Frontal cortex (tissue), 4 donors: ENCODE measurements around the gene UCN. TPM values are rescaled to one million over a fixed set of nuclear protein-coding genes. Genes with fewer than 3 reads are reported as not detected.

Source experiments
- DNase-seq, 2 donors: peaks; one replicate each; pipeline ENCODE4 v3.0.0; 2012; ENCODE audit warnings: low spot score in 2 of 2
- FAIRE-seq: peaks from 2 replicates; lab custom pipeline; 2012; peaks lifted over from hg19 to GRCh38; lab: Jason Lieb, UNC
- total RNA-seq: library from RNA; depleted of rRNA; stranded (reverse); fragments of >200 nt; gene quantifications from one replicate; pipeline ENCODE4 v1.2.3, GENCODE V29; 2014
- donor health status: control.
- donor health status: control.
- donor health status: control.

Gene UCN
- total RNA-seq, 1 donor from 2014 or later, result 1.2 TPM

DNA sequence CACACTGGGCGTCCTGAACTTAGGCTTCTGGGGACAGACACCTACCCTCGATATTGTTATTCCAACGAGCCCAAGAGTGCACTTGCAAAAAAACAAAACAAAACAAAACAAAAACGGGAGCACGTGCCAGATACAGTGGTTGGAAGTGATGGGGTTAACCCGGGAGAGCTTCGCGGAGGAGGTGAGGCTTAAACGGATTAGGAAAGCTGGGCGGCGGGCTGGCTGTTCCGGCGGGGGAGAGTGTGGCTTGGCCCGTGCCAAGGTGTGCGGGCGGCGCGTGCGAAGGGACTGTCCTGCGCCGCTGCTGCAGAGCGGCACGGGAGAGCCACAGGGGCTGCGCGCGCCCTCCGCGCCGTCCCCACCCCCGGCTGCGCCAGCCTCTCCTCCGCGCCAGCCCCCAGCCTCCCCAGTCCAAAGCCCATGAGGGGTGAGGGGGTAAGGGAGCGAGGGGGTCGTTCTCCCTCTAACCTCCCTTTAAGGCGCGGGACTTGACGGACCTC, 43.9 kb downstream of the UCN start:
- peak in 1 of 2 donors; percentile 35 for DNase-seq
- no peak for FAIRE-seq

DNA sequence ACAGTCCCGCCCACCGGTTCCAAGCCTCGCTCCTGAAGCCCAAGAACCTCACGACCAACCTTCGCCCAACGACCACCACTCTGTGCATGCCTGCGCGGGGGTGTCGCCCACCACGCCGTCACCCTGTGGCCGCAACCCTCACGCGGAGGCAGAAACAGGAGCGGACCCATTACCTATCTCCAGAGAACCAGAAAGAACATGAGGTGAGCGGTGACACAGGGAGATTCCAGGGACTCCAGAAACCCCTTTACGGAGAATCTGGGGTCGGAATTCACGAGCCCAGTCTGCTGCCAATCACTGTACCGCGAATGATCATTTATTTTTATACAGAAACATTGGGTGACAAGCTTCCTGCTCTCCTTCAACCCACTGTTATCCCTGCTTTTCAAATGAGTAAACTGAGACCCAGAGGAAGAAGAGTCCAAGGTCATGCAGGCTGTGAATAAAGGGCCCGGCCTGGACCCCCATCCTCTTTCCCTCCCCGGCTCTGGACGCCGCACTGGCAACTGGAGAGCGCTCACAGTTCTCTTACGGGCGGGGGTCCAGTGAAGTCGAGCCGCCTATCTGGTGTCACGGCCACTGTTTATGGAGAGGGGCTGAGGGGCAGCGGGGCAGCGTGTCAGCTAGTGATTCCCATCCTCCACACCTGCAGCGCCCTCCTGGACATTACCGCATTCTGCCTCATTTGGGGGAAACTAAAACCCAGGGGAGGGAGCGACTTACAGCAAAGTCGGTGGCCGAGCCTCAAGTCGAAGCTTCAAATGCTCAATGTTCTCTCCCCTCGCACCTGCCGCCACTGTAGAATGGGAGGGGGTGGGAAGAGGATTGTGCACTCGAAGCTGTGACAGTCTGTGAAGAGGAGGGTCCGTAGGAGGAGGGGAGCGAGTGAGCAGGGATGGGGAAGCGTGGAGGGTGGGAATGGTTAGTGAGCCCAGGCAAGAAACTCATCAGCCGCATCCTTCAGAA, 44.7 kb downstream of the UCN start:
- FAIRE-seq (no peak), DNase-seq (peak; percentile 34 to 52)

DNA sequence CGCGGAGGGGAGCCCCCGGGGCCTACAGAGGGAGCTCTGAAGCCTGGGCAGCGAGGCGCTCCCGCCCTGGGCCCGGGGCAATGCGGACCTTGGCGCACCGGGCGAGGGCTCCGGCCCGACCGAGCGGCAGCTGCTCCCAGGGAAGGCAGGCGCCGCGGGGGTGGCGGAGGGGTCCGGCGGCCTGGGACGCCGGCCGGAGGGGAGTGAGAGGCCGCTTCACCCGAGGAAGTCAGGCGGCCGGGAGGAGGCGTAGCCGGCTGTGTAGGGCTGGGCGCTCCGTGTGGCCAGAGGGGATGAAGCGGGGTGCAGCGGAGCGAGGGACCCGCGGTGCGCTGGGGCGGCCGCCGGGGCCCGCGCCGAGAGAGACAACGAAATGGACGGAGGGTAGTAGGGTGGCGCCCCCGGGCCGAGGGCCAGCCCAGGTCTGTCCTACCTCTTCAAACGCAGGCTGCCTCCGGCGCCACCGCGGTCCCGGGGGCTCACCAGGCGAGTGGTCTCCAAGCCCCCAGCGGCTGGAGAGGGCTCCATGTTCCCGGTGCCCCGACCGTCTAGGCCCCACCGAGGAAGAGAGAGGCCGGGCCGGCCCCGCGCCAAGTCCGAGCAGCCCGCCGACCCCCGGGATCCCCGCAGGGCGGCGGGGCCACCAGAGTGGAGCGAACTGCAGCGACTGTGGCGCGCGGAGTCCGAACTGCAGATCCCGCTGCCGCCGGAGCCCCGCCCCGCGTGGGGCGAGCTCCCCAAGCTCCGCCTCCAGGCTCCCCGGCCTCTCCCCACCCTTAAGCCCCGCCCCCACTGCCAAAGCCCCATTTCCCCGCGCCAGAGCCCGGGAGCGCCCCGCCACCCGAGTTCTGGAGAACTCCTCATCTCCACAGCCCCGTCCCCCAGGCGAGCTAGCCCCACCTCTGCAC, 45.6 kb downstream of the UCN start, which contains the start of gene SLC30A3:
Gene SLC30A3, minus strand, starts transcription at position 669 of the 908 bp plus-strand sequence. Its CDS starts 141 bp downstream, at position 528.
- no peak for FAIRE-seq
- peak; percentile 78 to 87 for DNase-seq

DNA sequence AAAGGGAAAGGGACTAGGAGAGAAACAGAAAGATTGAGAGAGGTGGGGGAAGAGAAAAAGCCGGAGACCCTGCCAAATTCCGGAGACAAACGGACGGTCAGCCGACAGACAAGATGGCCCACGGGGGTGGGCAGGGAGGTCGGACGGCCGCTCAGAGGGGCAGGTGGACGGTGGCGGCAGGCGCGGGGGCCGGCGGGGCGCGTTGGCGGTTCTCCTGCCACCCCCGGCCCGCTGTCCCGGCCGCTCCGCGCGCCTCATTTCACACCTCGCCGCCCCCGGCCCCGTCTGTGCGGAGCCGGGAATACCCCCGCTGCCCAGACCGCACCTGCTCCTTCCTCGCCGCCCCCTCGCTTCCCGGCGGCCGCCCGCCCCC, 46.3 kb downstream of the UCN start:
- FAIRE-seq (no peak), DNase-seq (peak in 1 of 2 donors; percentile 34)

DNA sequence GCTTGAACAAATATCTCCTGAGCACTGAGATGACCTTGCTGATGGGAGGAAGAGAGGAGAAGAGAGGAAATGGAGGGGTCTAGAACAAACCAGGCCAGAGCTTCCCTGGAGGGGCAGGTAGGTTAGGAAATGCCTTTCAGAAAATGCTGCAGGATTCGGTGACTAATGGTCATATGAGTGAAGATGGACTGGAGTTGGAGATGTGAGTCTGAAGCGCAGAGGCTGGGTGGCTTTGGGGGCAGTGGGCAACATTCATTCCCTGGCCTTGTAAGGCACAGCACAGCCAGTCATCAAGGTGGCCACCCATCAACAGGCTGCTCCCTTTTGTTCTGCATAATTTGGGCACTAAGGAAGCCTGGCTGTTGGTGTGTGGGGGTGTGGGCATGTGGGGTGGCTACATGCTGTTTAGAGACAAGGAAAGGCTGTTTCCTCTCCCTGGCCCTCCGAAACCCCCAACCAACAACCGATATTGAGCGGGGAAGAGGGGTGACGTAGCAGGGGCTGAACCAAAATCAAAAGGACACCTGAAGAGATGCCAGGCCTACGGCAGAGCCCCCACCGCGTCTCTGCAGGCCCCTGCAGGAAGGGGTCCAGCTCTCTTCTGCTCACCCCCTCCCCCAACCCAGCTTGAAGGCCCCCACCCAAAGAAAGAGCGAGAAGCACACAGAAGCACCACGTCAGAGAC, 46.9 kb downstream of the UCN start:
- FAIRE-seq (no peak), DNase-seq (no peak)

DNA sequence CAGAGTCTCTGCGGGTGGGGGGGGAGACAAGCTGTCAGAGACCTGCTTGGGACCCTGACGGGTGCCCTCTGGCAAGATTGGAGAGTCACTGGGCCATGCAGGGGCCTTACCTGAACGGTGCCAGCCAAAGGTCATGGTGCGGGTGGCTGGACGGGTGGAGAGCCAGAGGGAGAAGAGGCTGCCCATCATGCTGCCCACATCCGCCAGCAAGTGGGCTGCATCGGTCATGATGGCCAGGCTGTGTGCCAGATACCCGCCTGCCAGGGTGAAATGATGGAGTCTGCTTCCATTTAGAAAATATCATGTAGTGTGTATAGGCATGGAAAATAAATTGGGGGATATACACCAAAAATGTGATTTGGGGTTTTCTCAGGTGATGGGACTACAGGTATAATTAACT, 50.2 kb downstream of the UCN start:
- no peak for FAIRE-seq
- DNase-seq, result no peak

Other genes starting within 250 kb of the UCN start
- gene OST4, start 236.8 kb downstream of the UCN start, total RNA-seq, result 163 TPM
- 4.1 TPM for gene EMILIN1, start 229.8 kb downstream of the UCN start, total RNA-seq
- gene KHK, start 221.7 kb downstream of the UCN start, total RNA-seq, result 4.9 TPM
- 18.3 TPM for gene CGREF1, start 189.3 kb downstream of the UCN start, total RNA-seq
- gene ABHD1, start 184.6 kb downstream of the UCN start, total RNA-seq, result 0.41 TPM
- gene PREB, start 173.8 kb downstream of the UCN start, total RNA-seq, result 20.8 TPM
- not detected for gene PRR30, start 169.0 kb downstream of the UCN start, total RNA-seq
- gene TCF23, start 159.4 kb downstream of the UCN start, total RNA-seq, result not detected
- 37.5 TPM for gene ATRAID, start 96.4 kb downstream of the UCN start, total RNA-seq
- gene SLC5A6, start 96.2 kb downstream of the UCN start, total RNA-seq, result 17.1 TPM
- 13.9 TPM for gene CAD, start 91.1 kb downstream of the UCN start, total RNA-seq
- 0.82 TPM for gene SLC30A3, start 45.4 kb downstream of the UCN start, total RNA-seq
- not detected for gene DNAJC5G, start 33.0 kb downstream of the UCN start, total RNA-seq
- gene TRIM54, start 26.0 kb downstream of the UCN start, total RNA-seq, result not detected
- gene MPV17, start 14.7 kb upstream of the UCN start, total RNA-seq, result 41.6 TPM
- gene GTF3C2, start 48.3 kb upstream of the UCN start, total RNA-seq, result 37.5 TPM
- 16.7 TPM for gene EIF2B4, start 61.9 kb upstream of the UCN start, total RNA-seq
- gene SNX17, start 62.2 kb upstream of the UCN start, total RNA-seq, result 47.7 TPM
- gene ZNF513, start 72.3 kb upstream of the UCN start, total RNA-seq, result 12.6 TPM
- 72.2 TPM for gene PPM1G, start 101.1 kb upstream of the UCN start, total RNA-seq
- 68.9 TPM for gene NRBP1, start 120.2 kb upstream of the UCN start, total RNA-seq
- gene KRTCAP3, start 133.9 kb upstream of the UCN start, total RNA-seq, result not detected
- 36.3 TPM for gene IFT172, start 181.3 kb upstream of the UCN start, total RNA-seq
- 45.7 TPM for gene FNDC4, start 186.8 kb upstream of the UCN start, total RNA-seq
- gene GCKR, start 188.4 kb upstream of the UCN start, total RNA-seq, result 1.6 TPM